HEK293T (cell line): ENCODE results near the gene SAMD4B.

ENCODE experiments used
- CTCF ChIA-PET: fragments of 350-600 bp; formaldehyde crosslinking; extraction: SDS; loops from one replicate; lab custom pipeline; 2021; ENCODE audit warnings: antibody characterized with exemption, inconsistent platforms; lab: Yijun Ruan, JAX
- POLR2A ChIA-PET: fragments of 350-600 bp; formaldehyde crosslinking; extraction: SDS; loops from one replicate; lab custom pipeline; 2020; ENCODE audit warnings: antibody characterized with exemption, inconsistent platforms; lab: Yijun Ruan, JAX
- DNase-seq: peaks from one replicate; pipeline ENCODE4 v3.0.0; 2012; ENCODE audit warnings: mixed read lengths; ENCODE audit errors: extremely low spot score
- ARNT ChIP-seq: fragments of 450-650 bp; IDR thresholded peaks from 2 replicates; pipeline ENCODE4 v1.6.1; 2017; ENCODE audit warnings: mild to moderate bottlenecking
- BHLHE40 ChIP-seq: fragments of 450-650 bp; IDR thresholded peaks from 2 replicates; pipeline ENCODE4 v1.6.1; 2016; ENCODE audit warnings: mild to moderate bottlenecking, moderate library complexity, borderline replicate concordance
- CTBP1 ChIP-seq: fragments of 450-650 bp; IDR thresholded peaks from 2 replicates; pipeline ENCODE4 v1.6.1; 2016; ENCODE audit warnings: borderline replicate concordance
- ELF4 ChIP-seq: fragments of 450-650 bp; IDR thresholded peaks from 2 replicates; pipeline ENCODE4 v1.6.1; 2017; ENCODE audit warnings: antibody characterized with exemption
- FOXA1 ChIP-seq: fragments of 450-650 bp; IDR thresholded peaks from 2 replicates; pipeline ENCODE4 v1.6.1; 2016; ENCODE audit warnings: mild to moderate bottlenecking
- FOXK2 ChIP-seq: fragments of 450-650 bp; IDR thresholded peaks from 2 replicates; pipeline ENCODE4 v1.6.1; 2016; ENCODE audit warnings: mild to moderate bottlenecking
- FOXM1 ChIP-seq: fragments of 450-650 bp; IDR thresholded peaks from 2 replicates; pipeline ENCODE4 v1.6.1; 2017; ENCODE audit warnings: mild to moderate bottlenecking, borderline replicate concordance
- HDGF ChIP-seq: fragments of 450-650 bp; IDR thresholded peaks from 2 replicates; pipeline ENCODE4 v1.6.1; 2017; ENCODE audit warnings: antibody characterized with exemption, borderline replicate concordance
- L3MBTL2 ChIP-seq: fragments of 450-650 bp; conservative IDR thresholded peaks from 2 replicates; pipeline ENCODE4 v1.6.1; 2016; ENCODE audit warnings: mild to moderate bottlenecking
- LEF1 ChIP-seq: fragments of 450-650 bp; IDR thresholded peaks from 2 replicates; pipeline ENCODE4 v1.6.1; 2017; ENCODE audit warnings: mild to moderate bottlenecking, borderline replicate concordance
- NFRKB ChIP-seq: fragments of 450-650 bp; IDR thresholded peaks from 2 replicates; pipeline ENCODE4 v1.6.1; 2016; ENCODE audit warnings: mild to moderate bottlenecking, moderate library complexity
- PKNOX1 ChIP-seq: fragments of 450-650 bp; IDR thresholded peaks from 2 replicates; pipeline ENCODE4 v1.6.1; 2016
- SP1 ChIP-seq: fragments of 450-650 bp; IDR thresholded peaks from 2 replicates; pipeline ENCODE4 v1.6.1; 2017
- SUZ12 ChIP-seq: fragments of 450-650 bp; IDR thresholded peaks from 2 replicates; pipeline ENCODE4 v1.6.1; 2016; ENCODE audit warnings: mild to moderate bottlenecking
- TARDBP ChIP-seq: fragments of 450-650 bp; IDR thresholded peaks from 2 replicates; pipeline ENCODE4 v1.6.1; 2016
- ZNF384 ChIP-seq: fragments of 450-650 bp; IDR thresholded peaks from 2 replicates; pipeline ENCODE4 v1.6.1; 2016

SAMD4B gene

DNA sequence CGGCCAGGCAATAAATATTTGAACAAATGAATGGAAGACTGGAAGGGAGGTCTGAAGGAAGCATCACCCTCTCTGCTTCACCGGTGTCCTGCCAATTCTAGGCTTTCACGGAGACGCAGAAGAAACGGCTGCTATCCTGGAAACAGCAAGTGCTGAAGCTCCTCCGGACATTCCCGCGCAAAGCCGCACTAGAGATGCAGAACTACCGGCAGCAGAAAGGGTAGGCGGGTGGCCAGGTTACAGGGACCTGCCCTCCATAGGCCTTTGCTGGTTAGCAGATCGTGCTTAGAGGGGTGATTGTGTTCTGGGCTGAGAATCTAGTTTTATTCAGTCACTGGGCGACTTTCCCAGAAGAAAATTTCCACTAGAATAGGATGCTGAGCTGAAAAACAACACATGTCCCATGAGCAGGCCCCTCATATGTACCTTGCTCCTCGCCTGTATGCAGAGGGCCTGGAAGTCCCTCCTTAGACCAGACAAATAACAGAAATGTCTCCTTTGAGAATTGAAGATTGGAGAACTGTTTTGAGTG lies 37.7 kb downstream of the SAMD4B start:
- TF ChIP-seq LEF1 (no peak), CTBP1 (no peak), ZNF384 (no peak), ARNT (no peak), PKNOX1 (no peak), FOXA1 (no peak), NFRKB (no peak), BHLHE40 (no peak), SUZ12 (no peak), SP1 (no peak), FOXM1 (no peak), FOXK2 (no peak), L3MBTL2 (no peak), HDGF (no peak)
- POLR2A ChIA-PET: no interaction called here
- CTCF ChIA-PET: no interaction called here
- no peak for DNase-seq

DNA sequence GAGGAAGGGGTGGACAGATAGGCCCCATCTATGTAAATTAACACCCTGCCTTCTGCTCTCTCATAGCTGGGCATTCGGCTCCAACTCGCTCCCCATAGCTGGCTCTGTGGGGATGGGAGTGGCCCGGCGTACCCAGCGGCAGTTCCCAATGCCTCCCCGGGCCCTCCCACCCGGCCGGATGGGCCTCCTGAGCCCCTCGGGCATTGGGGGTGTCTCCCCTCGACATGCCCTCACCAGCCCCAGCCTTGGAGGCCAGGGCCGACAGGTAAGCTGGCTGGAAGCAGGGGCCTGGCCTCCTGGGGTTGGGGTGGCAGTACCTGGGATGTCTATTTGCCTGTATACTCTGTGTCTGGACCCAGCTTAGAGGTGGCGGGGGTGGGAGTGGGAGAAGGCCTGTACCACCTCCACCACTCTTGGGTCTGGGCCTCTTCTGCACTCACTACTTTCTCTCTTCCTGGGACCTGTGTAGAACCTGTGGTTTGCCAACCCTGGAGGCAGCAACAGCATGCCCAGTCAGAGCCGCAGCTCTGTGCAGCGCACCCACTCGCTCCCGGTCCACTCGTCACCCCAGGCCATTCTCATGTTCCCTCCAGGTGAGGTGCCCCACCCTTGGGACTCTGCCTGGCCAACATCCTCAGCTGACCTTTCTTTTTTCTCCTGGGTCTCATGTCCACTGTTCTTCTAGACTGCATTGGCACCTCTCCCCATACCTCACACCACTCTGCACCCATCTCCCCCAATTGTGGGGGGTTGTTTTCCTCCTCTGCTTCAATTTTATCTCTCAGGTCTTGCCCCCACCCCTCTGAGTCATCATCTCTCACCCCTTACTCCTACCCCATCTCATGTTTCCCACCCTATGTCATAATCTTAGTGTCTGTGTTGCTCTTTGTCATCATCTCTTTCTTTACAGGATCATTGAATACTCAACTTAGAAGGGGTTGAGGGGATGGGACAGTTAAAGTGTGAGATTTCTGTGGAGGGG lies 38.6 kb downstream of the SAMD4B start:
- ChIA-PET CTCF (no interaction called here), POLR2A (no interaction called here)
- DNase-seq: no peak
- TF ChIP-seq NFRKB (no peak), FOXA1 (no peak), CTBP1 (no peak), FOXM1 (no peak), ARNT (no peak), L3MBTL2 (no peak), TARDBP (no peak), ZNF384 (no peak)

DNA sequence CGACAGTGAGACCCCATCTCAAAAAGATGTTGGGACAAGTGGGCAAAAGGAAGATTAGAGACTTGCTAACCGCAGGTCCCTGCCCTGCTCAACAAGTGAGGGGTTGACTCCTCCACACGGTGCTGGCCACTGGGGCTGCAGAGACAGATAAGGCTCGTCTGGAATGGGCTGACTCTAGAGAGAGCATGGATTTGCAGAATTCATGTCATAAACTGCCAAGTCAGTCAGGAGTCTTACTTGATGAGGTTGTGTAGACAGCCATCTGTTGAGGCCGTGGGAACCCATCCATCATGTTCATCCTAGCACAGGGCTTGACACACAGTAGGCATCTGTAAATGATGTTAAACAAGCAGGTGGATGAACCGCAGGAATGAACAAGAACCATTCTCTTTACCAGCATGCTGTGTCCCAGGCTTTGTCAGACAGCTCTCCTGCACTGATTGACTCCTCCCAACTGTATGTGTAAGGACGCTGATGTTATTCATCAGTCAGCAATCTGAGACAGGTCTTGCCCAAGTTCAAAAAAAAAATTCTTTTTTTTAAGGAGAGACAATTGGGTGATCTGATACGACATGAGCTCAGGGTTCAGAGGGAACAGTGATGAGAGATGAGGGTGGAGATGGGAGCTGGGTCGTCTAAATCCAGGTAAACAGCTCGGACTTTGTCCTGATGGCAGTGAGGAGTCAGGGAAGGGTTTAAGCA lies 39.8 kb downstream of the SAMD4B start:
- CTCF ChIA-PET: no interaction called here
- TF ChIP-seq FOXA1 (no peak), FOXM1 (no peak), ZNF384 (no peak), CTBP1 (no peak)
- DNase-seq: no peak

DNA sequence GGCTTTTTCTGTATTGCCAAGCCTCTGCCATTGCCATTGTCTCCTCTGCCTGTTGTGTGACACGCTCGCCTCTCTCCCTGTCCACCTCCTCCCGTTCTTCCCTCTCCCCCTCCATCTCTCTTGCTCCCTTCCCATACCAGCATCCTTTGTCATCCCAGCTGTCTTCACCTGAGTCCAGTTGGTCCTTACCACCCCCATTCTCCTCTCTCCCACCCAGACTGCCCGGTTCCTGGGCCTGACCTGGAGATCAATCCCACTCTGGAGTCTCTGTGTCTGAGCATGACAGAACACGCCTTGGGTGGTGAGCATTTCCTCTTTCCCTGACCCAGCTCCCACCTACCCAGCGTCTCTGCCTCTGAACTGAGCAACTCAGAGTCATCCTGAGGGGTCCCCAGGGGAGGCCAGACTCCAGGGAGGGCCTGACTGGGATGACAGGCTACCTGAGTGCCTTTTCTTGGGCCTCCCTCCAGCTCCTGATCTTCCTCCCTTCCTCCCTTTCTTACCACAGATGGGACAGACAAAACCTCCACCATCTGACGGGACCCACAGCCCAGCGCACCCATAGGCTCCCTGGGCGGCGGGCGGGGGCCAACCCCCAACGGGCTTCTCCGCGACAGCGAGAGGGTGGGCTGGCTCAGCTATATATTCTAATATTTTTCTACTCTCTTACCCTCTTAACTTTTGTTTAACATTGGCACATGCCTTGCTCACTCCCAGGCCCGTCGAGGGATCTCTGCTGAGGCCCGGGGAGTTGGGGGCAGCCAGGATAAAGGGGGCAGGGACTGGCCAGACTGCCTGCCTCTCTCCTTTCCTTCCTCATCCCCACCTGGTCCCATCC lies 41.0 kb downstream of the SAMD4B start:
- no peak for DNase-seq
- no peak for TF ChIP-seq FOXK2
- TF ChIP-seq LEF1: no peak
- no peak for TF ChIP-seq ZNF384
- no peak for TF ChIP-seq TARDBP
- ChIA-PET CTCF (no interaction called here), POLR2A (no interaction called here)

More for the DNA sequence above, 39.8 kb downstream of the SAMD4B start:
- POLR2A ChIA-PET: no interaction called here

GRCh38 chr19:39384839-39385568 lies 42.8 kb downstream of the SAMD4B start:
- POLR2A ChIA-PET: no interaction called here

DNA sequence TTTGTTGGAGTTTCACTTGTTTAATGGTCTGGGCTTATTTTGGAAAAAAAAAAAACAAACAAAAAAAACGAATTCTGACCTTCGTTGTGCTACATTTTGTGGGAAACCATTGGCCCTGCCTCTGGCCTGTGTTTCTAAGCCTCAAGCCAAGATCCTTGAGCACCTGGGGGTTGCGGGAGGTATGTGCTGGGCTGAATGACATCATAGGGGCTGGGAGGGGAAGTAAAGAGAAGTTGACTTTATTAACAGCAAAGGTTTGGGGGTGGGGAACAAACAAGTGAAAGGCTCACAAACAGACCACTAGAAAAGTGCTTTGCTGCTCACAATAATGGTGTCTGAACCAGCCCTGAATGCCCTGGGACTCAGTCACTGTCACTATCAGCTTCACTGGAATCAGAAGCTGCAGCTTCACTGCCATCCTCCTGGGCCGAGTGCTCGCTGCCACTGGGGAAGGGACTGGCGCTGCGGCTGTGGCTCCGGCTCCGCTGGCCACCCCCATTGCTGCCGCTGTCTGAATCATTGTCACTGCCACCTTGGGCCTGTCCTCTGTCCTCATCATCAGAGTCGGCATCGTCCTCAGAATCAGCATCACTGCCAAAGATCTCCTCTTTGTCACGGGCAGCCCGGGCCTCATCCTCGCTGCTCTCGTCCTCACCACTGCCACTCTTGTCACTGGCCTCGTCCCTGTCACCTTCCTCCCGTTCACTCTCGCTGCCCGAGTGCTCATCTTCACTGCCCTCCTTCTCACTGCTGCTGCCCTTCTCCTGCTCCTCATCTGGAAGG lies 43.6 kb downstream of the SAMD4B start:
- no peak for TF ChIP-seq CTBP1
- TF ChIP-seq ARNT: no peak
- no peak for TF ChIP-seq FOXK2
- no peak for TF ChIP-seq FOXM1
- no peak for TF ChIP-seq FOXA1
- TF ChIP-seq TARDBP: no peak
- TF ChIP-seq L3MBTL2: no peak
- TF ChIP-seq HDGF: no peak
- no peak for TF ChIP-seq NFRKB
- TF ChIP-seq ELF4: no peak
- TF ChIP-seq BHLHE40: no peak
- no peak for TF ChIP-seq SUZ12
- TF ChIP-seq ZNF384: no peak
- TF ChIP-seq LEF1: no peak
- no peak for TF ChIP-seq PKNOX1
- TF ChIP-seq SP1: no peak
- DNase-seq: no peak
- CTCF ChIA-PET: no interaction called here
- POLR2A ChIA-PET: interaction anchor here (1.0 kb wide), 1 partner anchor 50 kb away, joined by 3 read pairs; the partner anchor contains the start of gene RPS16

More at GRCh38 chr19:39384839-39385568, 42.8 kb downstream of the SAMD4B start:
- TF ChIP-seq FOXK2: no peak
- DNase-seq: no peak
- CTCF ChIA-PET: no interaction called here
